GM10847 (cell line): ENCODE measurements around the gene CKS2.

ENCODE experiments used
- POLR2A ChIP-seq: IDR thresholded peaks from 2 replicates; pipeline ENCODE4 v1.6.1; 2011; ENCODE audit not compliant: insufficient read length; ENCODE audit errors: extremely low read depth

Gene CKS2

GRCh38 chr9:89309166-89309565 is 1.8 kb upstream of the CKS2 start:
- no peak for TF ChIP-seq POLR2A

GRCh38 chr9:89309608-89310474 is 1.2 kb upstream of the CKS2 start:
- no peak for TF ChIP-seq POLR2A

GRCh38 chr9:89311346-89312221 is 589 bp downstream of the CKS2 start:
- no peak for TF ChIP-seq POLR2A

GRCh38 chr9:89312222-89312571 is 1.2 kb downstream of the CKS2 start:
- TF ChIP-seq POLR2A, result no peak

GRCh38 chr9:89313842-89314241 is 2.8 kb downstream of the CKS2 start:
- no peak for TF ChIP-seq POLR2A

GRCh38 chr9:89314955-89315354 is 4.0 kb downstream of the CKS2 start:
- TF ChIP-seq POLR2A, result no peak

- TF ChIP-seq POLR2A, result no peak
These were observed 4.5 kb downstream of the CKS2 start for GRCh38 chr9:89315482-89315881.

GRCh38 chr9:89317282-89317681 is 6.3 kb downstream of the CKS2 start:
- TF ChIP-seq POLR2A, result no peak

- peak; percentile 95 for TF ChIP-seq POLR2A
These were observed 7.4 kb downstream of the CKS2 start, which contains the start of gene SECISBP2 for GRCh38 chr9:89318123-89319014. Gene SECISBP2 (plus strand): TSS chr9:89318500. CDS start chr9:89318577, 77 bp downstream.

- TF ChIP-seq POLR2A, result no peak
These were observed 8.3 kb downstream of the CKS2 start for GRCh38 chr9:89319015-89319905.

- no peak for TF ChIP-seq POLR2A
These were observed 12.4 kb downstream of the CKS2 start for GRCh38 chr9:89323390-89323789.

GRCh38 chr9:89325733-89326132 is 14.7 kb downstream of the CKS2 start:
- TF ChIP-seq POLR2A, result no peak

GRCh38 chr9:89328064-89328463 is 17.1 kb downstream of the CKS2 start:
- TF ChIP-seq POLR2A, result no peak

- no peak for TF ChIP-seq POLR2A
These were observed 18.9 kb downstream of the CKS2 start for GRCh38 chr9:89329917-89330316.
